ENCODE data around the gene FHIT. TPM values are rescaled to one million over a fixed set of nuclear protein-coding genes. Genes with fewer than 3 reads are reported as not detected.
A peak's percentile ranks its signal among the peaks of the same experiment; 100 is the strongest.

Gene FHIT
- total RNA-seq, 2 donors from 2014 or later = 10.4 to 15.8 TPM

- intact Hi-C loops (cut with DNase I) = no loop called here
- Histone ChIP-seq H3K36me3 (replicated peaks in 1 of 2; ENCODE audit: insufficient read depth in 1 of 2, low read depth in 2 of 2) (no peaks in the 10 kb centered on the region), H3K4me3 (no peak overlapping the region), H3K9me3 (no peaks in the 10 kb centered on the region), H3K27me3 (no peaks in the 10 kb centered on the region), H3K27ac (no peak overlapping the region), H3K4me1 (no peaks in the 10 kb centered on the region)
- no peak for ATAC-seq
- TF ChIP-seq POLR2A (IDR thresholded peaks at IDR 0.05) (no peak), CTCF (IDR thresholded peaks at IDR 0.05) (no peak)
- WGBS, 2 donors = 91% methylated on average over 3 of the region's 3 CpGs
- no peak for DNase-seq
Observed at GRCh38 chr3:60603860-60604259, 647.4 kb downstream of the FHIT start.

GRCh38 chr3:60600848-60601247 lies 650.4 kb downstream of the FHIT start:
- Histone ChIP-seq H3K27ac (no peak overlapping the region), H3K27me3 (no peaks in the 10 kb centered on the region), H3K4me3 (no peak overlapping the region), H3K9me3 (no peaks in the 10 kb centered on the region), H3K36me3 (replicated peaks in 1 of 2; ENCODE audit: insufficient read depth in 1 of 2, low read depth in 2 of 2) (no peaks in the 10 kb centered on the region), H3K4me1 (no peaks in the 10 kb centered on the region)
- ATAC-seq = no peak
- no peak for TF ChIP-seq POLR2A (IDR thresholded peaks at IDR 0.05)
- 71 to 88% methylated on average over 4 of the region's 4 CpGs for WGBS, 2 donors
- DNase-seq = peak in 1 of 4 donors; percentile 27
- intact Hi-C loops (cut with DNase I) = no loop called here

- Histone ChIP-seq H3K27me3 (no peaks in the 10 kb centered on the region), H3K9me3 (no peaks in the 10 kb centered on the region), H3K27ac (no peak overlapping the region), H3K4me3 (no peak overlapping the region), H3K4me1 (no peaks in the 10 kb centered on the region), H3K36me3 (replicated peaks in 1 of 2; ENCODE audit: insufficient read depth in 1 of 2, low read depth in 2 of 2) (no peaks in the 10 kb centered on the region)
- ATAC-seq (no peak), DNase-seq (no peak)
- TF ChIP-seq CTCF (IDR thresholded peaks at IDR 0.05) (no peak), POLR2A (IDR thresholded peaks at IDR 0.05) (no peak)
- WGBS, 2 donors = 73 to 86% methylated on average over 1 of the region's 1 CpG
- intact Hi-C loops (cut with DNase I) = no loop called here
Observed at GRCh38 chr3:60599586-60599985, 651.7 kb downstream of the FHIT start.

GRCh38 chr3:60598671-60599070 lies 652.6 kb downstream of the FHIT start:
- WGBS, 2 donors = 51 to 53% methylated on average over 2 of the region's 2 CpGs
- TF ChIP-seq POLR2A (IDR thresholded peaks at IDR 0.05) (no peak), CTCF (IDR thresholded peaks at IDR 0.05) (no peak)
- intact Hi-C loops (cut with DNase I) = no loop called here
- no peak for DNase-seq
- H3K4me1 ChIP-seq = no peaks in the 10 kb centered on the region
- H3K4me3 ChIP-seq = no peak overlapping the region
- no peaks in the 10 kb centered on the region for H3K27me3 ChIP-seq
- H3K27ac ChIP-seq = no peak overlapping the region
- H3K36me3 ChIP-seq (replicated peaks in 1 of 2; ENCODE audit: insufficient read depth in 1 of 2, low read depth in 2 of 2) = no peaks in the 10 kb centered on the region
- no peaks in the 10 kb centered on the region for H3K9me3 ChIP-seq
- peak; percentile 15 for ATAC-seq

GRCh38 chr3:60594025-60594424 lies 657.2 kb downstream of the FHIT start:
- H3K36me3 ChIP-seq (replicated peaks in 1 of 2; ENCODE audit: insufficient read depth in 1 of 2, low read depth in 2 of 2) = no peaks in the 10 kb centered on the region
- ATAC-seq (no peak), DNase-seq (peak; percentile 50 to 72 (median 70))
- no peaks in the 10 kb centered on the region for H3K27me3 ChIP-seq
- WGBS, 2 donors = 27 to 31% methylated on average over 6 of the region's 6 CpGs
- no peaks in the 10 kb centered on the region for H3K4me1 ChIP-seq
- no peaks in the 10 kb centered on the region for H3K9me3 ChIP-seq
- no peak overlapping the region for H3K27ac ChIP-seq
- intact Hi-C loops (cut with DNase I) = no loop called here
- no peak for TF ChIP-seq CTCF (IDR thresholded peaks at IDR 0.05)
- no peak for TF ChIP-seq POLR2A (IDR thresholded peaks at IDR 0.05)
- H3K4me3 ChIP-seq = no peak overlapping the region
